ENCODE data around the gene DLL4. TPM values are rescaled to one million over a fixed set of nuclear protein-coding genes. Genes with fewer than 3 reads are reported as not detected.

Gene DLL4
- total RNA-seq, 1 experiment from 2014 or later, result 1.5 TPM

DNA sequence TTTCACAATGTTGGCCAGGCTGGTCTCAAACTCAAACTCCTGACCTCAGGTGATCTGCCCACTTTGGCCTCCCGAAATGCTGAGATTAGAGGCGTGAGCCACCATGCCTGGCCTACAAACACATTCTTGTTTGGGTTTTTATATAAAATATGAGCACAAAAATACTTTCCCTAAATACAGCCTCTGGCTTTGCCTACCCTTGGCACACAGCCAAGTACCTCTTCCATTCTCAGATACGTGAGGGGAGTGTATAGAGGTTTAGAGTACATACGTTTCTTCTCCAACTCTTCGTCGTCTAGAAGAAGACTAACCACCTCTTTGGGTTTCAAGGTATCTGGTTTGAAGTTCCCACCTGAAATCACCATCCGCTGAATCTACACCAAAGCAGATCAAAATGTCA is 57.7 kb downstream of the DLL4 start:
- CTCF ChIA-PET, result no interaction called here

GRCh38 chr15:40988156-40988555 is 59.0 kb downstream of the DLL4 start:
- Histone ChIP-seq H3K27ac (ENCODE audit: low read depth, low read length) (no peak overlapping the region), H3K4me1 (ENCODE audit: control insufficient read depth in 1 of 2, insufficient read depth in 2 of 2, low read length in 2 of 2) (no peaks in the 10 kb centered on the region), H3K27me3 (ENCODE audit: insufficient read depth, low read length) (no peaks in the 10 kb centered on the region), H3K4me2 (ENCODE audit: low read length) (no peak overlapping the region), H3K4me3 (replicated peaks in 1 of 2; ENCODE audit: low read depth in 1 of 2, low read length in 2 of 2) (no peak overlapping the region), H2AFZ (ENCODE audit: low read depth, low read length, poor library complexity, severe bottlenecking) (no peak overlapping the region), H3K9me2 (ENCODE audit: insufficient read depth) (no peaks in the 10 kb centered on the region), H3K9me3 (ENCODE audit: control insufficient read depth in 1 of 2, insufficient read depth in 1 of 2, low read depth in 1 of 2, low read length in 2 of 2) (no peaks in the 10 kb centered on the region), H3K36me3 (ENCODE audit: control insufficient read depth in 1 of 2, insufficient read depth in 2 of 2, low read length in 2 of 2) (peaks cover 45 to 59% of the 10 kb centered on the region in 2 experiments), H3K79me2 (ENCODE audit: insufficient read depth, low read length) (no peaks in the 10 kb centered on the region; the same call in 1 of the 2 replicates), H3K9ac (ENCODE audit: low read length) (no peak overlapping the region), H4K20me1 (ENCODE audit: insufficient read depth) (no peaks in the 10 kb centered on the region)
- POLR2A ChIA-PET, result no interaction called here
- BruUV-seq (replicated peaks), result no TSS peak
- intact Hi-C loops (cut with micrococcal nuclease), result no loop called here
- no peak for DNase-seq (ENCODE audit: low read depth, low spot score)
- CTCF ChIA-PET, result no interaction called here
- no peak for ATAC-seq
- RAD21 ChIA-PET (ENCODE audit: low non-redundant PET in 1 of 2, low total read pairs in 2 of 2, uncharacterized antibody in 2 of 2, unreplicated experiment in 2 of 2), result no interaction called here
- TF ChIP-seq, protein P1, sequence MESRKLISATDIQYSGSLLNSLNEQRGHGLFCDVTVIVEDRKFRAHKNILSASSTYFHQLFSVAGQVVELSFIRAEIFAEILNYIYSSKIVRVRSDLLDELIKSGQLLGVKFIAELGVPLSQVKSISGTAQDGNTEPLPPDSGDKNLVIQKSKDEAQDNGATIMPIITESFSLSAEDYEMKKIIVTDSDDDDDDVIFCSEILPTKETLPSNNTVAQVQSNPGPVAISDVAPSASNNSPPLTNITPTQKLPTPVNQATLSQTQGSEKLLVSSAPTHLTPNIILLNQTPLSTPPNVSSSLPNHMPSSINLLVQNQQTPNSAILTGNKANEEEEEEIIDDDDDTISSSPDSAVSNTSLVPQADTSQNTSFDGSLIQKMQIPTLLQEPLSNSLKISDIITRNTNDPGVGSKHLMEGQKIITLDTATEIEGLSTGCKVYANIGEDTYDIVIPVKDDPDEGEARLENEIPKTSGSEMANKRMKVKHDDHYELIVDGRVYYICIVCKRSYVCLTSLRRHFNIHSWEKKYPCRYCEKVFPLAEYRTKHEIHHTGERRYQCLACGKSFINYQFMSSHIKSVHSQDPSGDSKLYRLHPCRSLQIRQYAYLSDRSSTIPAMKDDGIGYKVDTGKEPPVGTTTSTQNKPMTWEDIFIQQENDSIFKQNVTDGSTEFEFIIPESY (IDR thresholded peaks at IDR 0.05; ENCODE audit: extremely low read depth, insufficient replicate concordance, low read length), result no peak
- TF ChIP-seq, protein P2, sequence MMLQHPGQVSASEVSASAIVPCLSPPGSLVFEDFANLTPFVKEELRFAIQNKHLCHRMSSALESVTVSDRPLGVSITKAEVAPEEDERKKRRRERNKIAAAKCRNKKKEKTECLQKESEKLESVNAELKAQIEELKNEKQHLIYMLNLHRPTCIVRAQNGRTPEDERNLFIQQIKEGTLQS (IDR thresholded peaks at IDR 0.05), result no peak
- TF ChIP-seq SRF (IDR thresholded peaks at IDR 0.05; ENCODE audit: low read depth) (no peak), POLR2AphosphoS5 (IDR thresholded peaks at IDR 0.05; ENCODE audit: low read depth, low read length) (no peak), RAD21 (IDR thresholded peaks at IDR 0.05; ENCODE audit: low read depth) (no peak), CEBPB (IDR thresholded peaks at IDR 0.05; ENCODE audit: low read depth) (no peak), SIN3A (IDR thresholded peaks at IDR 0.05; ENCODE audit: low read depth) (no peak), CBX3 (IDR thresholded peaks at IDR 0.05; ENCODE audit: low read depth) (no peak), SP1 (IDR thresholded peaks at IDR 0.05; ENCODE audit: low read depth) (no peak), EGR1 (IDR thresholded peaks at IDR 0.05; ENCODE audit: low read depth) (no peak), EZH2phosphoT487 (IDR thresholded peaks at IDR 0.05; ENCODE audit: borderline replicate concordance) (no peak)
- TF ChIP-seq, protein P3, sequence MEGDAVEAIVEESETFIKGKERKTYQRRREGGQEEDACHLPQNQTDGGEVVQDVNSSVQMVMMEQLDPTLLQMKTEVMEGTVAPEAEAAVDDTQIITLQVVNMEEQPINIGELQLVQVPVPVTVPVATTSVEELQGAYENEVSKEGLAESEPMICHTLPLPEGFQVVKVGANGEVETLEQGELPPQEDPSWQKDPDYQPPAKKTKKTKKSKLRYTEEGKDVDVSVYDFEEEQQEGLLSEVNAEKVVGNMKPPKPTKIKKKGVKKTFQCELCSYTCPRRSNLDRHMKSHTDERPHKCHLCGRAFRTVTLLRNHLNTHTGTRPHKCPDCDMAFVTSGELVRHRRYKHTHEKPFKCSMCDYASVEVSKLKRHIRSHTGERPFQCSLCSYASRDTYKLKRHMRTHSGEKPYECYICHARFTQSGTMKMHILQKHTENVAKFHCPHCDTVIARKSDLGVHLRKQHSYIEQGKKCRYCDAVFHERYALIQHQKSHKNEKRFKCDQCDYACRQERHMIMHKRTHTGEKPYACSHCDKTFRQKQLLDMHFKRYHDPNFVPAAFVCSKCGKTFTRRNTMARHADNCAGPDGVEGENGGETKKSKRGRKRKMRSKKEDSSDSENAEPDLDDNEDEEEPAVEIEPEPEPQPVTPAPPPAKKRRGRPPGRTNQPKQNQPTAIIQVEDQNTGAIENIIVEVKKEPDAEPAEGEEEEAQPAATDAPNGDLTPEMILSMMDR (IDR thresholded peaks at IDR 0.05 in 2 of 3, conservative IDR thresholded peaks at IDR 0.05 in 1 of 3; ENCODE audit: borderline replicate concordance in 1 of 3, insufficient read depth in 1 of 3, low read depth in 2 of 3, low read length in 2 of 3), result no peak

More for the DNA sequence above, 57.7 kb downstream of the DLL4 start:
- Histone ChIP-seq H3K4me1 (ENCODE audit: control insufficient read depth in 1 of 2, insufficient read depth in 2 of 2, low read length in 2 of 2) (no peaks in the 10 kb centered on the region), H4K20me1 (ENCODE audit: insufficient read depth) (no peaks in the 10 kb centered on the region), H3K27ac (ENCODE audit: low read depth, low read length) (no peak overlapping the region), H3K9ac (ENCODE audit: low read length) (no peak overlapping the region), H3K9me3 (ENCODE audit: control insufficient read depth in 1 of 2, insufficient read depth in 1 of 2, low read depth in 1 of 2, low read length in 2 of 2) (no peaks in the 10 kb centered on the region), H3K27me3 (ENCODE audit: insufficient read depth, low read length) (no peaks in the 10 kb centered on the region), H3K36me3 (ENCODE audit: control insufficient read depth in 1 of 2, insufficient read depth in 2 of 2, low read length in 2 of 2) (peaks cover 48 to 66% of the 10 kb centered on the region in 2 experiments), H3K4me3 (replicated peaks in 1 of 2; ENCODE audit: low read depth in 1 of 2, low read length in 2 of 2) (no peak overlapping the region), H3K79me2 (ENCODE audit: insufficient read depth, low read length) (no peaks in the 10 kb centered on the region; the same call in 1 of the 2 replicates), H3K4me2 (ENCODE audit: low read length) (no peak overlapping the region), H3K9me2 (ENCODE audit: insufficient read depth) (no peaks in the 10 kb centered on the region), H2AFZ (ENCODE audit: low read depth, low read length, poor library complexity, severe bottlenecking) (no peak overlapping the region)
- DNase-seq (ENCODE audit: low read depth, low spot score) (no peak), ATAC-seq (no peak)
- RAD21 ChIA-PET (ENCODE audit: low non-redundant PET in 1 of 2, low total read pairs in 2 of 2, uncharacterized antibody in 2 of 2, unreplicated experiment in 2 of 2), result no interaction called here
- intact Hi-C loops (cut with micrococcal nuclease), result no loop called here
- BruUV-seq (replicated peaks), result no TSS peak
- POLR2A ChIA-PET, result no interaction called here
- TF ChIP-seq, protein P4, sequence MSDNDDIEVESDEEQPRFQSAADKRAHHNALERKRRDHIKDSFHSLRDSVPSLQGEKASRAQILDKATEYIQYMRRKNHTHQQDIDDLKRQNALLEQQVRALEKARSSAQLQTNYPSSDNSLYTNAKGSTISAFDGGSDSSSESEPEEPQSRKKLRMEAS (IDR thresholded peaks at IDR 0.05), result no peak
- TF ChIP-seq, protein P1 (IDR thresholded peaks at IDR 0.05; ENCODE audit: extremely low read depth, insufficient replicate concordance, low read length), result no peak

All from HCT116 (cell line).